GM19043 (cell line): ENCODE measurements around the gene ACOXL.
"Not testable (repeated sequence)": the region's sequence is repeated elsewhere in the genome, so short reads cannot be mapped to it uniquely, and the experiment has no call there.

Experiments used
- ATAC-seq: cut with Tn5 transposase; IDR thresholded peaks from one replicate; pipeline ENCODE4 v1.9.1; 2021; ENCODE audit warnings: low read depth; ENCODE audit not compliant: unreplicated experiment

ACOXL gene

DNA sequence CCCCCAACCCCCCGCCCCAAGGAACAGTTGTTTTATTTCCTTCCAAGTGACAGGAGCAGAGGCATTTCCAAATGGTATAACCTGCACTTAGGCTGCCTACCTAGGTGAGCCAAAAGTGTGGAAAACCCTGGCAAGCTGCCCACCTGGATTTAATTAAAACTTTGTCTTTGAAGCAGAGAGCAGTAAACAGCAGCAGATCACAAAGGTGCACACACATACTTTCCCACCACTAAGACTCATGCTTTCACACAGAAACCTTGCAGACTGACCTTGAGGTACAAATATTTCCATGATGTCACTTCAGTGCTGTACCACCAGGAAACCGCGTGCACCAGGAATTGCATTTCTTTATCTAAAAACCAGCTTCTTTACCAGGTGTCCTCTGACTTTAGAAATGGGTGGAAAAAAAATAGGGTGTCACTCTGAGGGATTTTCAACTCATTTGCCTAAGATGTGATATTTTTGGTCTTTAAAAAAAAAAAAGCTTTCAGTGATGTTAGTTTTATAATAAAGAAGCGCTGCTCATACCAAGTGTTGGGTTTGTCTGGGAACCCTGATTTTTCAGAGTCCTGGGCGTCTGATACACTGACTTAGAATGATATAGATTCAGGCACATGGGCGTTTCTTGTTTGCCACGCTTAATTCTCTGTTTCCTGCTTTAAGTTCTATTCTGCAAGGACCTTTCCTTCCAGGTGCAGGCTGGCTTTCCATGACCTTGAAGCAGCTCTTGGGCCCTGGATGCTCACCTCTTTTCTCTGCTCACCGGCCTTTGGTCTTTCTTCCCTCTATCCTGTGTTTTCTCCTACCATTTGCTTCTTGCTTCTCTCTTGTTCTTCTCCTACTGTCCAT lies 317.6 kb downstream of the ACOXL start:
- ATAC-seq, result peak; percentile 56

DNA sequence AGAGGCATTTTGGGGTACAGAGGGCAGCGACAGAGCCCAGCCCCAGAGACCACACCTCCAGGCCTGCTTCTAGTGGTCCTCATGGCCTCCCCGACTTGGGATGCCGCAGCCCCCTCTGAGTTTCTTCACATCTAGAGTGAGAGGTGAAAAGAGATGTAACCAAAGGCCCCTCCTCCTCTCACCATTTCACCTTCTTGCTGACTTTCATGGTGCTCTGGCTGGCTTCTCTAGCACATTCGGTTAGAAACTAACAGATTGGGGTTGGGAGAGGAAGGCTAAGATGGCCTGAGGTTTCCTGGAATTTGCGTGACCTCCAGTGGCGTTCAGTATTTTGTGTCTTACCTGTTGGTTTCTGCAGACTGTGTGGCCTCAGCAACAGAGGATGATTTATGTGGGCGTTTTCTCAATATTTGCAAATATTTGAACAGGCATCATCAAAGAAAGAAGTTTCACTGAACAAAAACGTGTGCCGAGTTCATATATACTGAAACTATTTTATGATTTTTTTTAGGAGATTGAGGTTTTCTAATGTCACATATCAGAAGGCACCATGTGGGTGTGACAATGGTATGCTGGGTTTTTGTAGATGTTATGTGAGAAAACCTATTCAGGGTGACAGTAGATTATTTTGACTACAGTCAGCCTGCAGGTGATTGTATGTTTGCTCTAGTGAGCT lies 318.5 kb downstream of the ACOXL start:
- ATAC-seq, result no peak

DNA sequence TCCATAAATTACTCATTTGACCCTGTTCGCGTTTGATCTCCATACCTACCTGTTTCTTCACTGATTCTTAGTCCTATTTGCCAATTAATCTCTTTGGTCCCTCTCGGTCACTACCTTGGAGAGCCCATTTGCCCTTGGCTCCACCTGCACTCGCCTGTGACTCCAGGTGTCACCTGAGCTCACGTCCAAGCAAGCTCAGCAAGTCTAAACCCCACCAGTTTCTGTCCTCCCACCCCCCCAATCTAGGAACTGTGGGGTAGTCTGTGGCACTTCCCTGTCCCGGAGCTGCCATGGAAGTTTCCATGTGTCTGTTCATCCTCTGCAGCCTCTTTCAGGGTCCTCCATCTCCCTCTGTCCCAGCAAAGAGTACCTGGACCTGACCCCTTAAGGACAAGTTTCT lies 320.2 kb downstream of the ACOXL start:
- no peak for ATAC-seq

DNA sequence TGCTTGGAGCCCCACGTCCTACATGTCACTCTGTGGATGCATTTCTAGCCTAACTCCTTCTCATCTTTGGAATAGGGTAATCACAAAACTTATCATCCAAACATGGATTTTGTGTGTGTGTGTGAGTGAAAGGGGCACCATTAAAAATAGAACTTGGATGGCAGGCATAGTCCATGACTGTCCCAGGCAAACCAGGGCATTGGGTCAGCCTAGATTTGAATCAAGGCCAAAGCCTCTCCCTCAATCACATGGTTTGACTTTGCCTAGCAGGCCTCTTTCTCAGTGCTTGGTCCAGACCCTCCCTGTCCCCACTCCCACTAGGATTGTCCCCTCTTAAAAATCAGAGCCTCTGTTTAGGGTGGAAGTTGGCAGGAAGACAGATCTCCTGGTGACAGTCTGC lies 320.9 kb downstream of the ACOXL start:
- no peak for ATAC-seq

DNA sequence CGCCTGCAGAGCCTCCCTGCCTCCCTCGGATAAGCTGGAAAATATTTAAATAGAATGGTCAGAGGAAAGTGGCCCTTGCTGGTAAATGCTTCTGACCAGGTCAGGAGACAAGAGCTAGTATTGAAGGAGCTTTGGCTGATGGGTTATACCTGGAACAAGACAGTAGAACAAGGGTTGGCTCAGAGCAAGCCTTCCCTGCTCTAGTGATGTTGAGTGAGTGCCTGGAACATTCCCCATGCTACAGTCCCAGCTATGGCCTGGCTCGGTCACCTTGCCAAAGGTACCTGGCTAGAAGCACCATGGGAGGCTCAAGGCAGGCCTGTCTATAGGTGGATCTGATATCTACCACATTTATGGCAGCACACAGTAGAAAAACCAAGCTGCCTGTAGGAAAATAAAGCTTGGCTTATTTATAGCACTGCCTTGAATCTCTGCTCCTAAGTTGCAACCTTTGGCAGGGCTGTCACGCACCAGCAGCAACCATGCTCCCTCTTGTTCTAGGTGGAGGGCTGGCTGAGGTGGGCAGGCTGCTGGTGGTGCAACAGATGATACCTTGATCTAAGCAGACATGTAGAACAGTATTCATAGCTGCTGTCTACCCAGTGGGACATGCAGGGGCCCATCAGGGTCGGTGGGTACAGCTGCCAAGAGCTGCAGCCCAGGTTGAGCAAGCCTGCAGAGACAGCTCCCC lies 321.6 kb downstream of the ACOXL start:
- no peak for ATAC-seq

DNA sequence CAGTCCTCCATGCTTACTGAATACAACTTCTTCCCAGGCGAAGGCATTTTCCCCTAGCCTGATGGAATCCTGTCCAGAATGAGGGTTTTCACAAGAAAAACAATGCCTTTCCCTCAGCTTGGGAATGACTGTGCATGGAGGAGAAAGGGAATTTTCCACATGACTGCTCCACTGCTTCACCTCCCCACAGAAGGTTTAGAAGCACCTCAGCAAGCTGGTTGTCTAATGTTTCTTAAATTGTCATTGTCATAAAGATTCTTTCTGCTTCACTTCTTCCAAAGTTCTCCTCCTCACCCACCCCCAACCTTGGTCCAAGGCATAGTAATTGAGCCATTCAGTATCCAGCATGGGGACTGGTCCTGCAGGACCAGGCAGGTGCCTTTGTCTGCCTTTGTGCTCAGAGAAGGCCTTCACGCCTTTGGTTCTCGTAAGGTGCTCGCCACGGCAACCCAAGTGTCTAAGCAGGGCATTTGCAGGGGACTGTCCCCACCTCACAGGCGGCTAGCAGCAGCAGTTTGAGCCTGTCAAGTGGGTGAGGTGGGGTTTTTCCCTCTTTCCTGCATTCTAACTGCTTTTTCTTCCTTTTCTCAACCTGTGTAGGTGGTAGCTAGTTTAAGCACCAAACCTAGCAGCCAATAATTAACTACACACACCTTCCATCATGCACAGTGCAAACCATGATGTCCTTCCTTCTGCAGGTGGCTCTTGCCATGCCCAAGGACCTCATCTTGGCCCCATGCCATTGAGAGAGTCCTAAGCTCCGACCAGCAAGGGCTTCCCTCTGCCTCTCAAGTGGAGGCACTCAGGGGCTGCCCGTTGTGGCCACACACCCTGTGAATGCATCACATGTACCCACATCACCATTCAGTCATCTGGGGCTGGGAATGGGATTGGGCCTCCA lies 322.7 kb downstream of the ACOXL start:
- ATAC-seq, result peak; percentile 78

DNA sequence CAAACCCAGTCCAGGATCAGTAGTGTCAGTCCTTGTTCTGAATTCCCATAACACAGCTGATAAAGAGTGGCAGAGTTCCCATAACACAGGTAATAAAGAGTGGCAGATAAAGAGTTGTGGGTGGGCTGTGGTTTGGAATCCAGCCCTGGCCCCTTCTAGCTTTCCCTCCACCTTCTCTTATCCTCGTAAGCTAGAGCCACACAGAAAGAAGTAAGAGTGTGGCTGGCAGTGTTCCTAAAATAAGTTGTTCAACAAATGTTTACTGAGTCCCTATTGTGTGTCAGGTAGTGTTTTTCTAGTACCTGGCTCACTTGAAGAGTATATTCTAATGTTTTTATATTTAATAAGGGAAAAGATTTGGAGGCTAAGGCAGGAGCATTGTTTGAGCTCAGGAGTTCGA lies 323.4 kb downstream of the ACOXL start:
- no peak for ATAC-seq

DNA sequence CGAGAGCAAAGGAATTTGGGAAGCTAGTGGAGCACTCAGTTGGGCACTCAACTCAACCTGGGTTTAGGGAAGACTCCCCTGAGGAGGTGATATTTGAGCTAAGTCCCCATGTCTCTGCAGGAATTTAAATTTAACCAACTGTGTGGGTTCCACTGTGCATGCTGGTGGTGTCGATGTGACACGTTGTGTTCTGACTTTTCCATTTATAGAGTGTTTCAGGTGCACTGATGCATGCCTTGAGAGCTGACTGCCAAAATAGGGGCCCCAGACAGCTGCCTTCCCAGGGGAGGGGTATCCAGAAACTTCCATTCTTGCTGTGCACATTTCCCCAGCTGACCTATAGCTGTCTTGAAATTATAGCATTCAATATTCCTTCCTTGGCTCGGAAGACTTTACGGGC lies 324.7 kb downstream of the ACOXL start:
- no peak for ATAC-seq

DNA sequence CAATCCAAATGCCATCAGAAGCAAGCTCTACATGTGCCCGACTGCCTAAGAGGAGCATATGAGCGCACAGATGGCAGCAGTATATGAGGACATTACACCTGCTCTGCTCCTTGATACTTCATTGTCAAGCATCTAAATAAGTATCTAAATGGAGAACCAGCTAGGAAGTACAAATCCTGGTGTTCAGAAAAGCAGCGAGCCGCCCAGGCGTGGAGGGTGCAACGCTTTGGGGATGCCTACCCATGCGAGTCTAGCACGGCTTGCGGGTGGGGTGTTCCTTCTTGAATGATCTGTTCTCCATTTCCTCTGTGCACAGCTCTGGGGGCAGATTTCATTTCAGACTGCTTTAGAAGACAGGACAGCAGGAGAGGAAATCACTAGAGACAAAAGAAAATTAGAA lies 325.3 kb downstream of the ACOXL start:
- ATAC-seq, result no peak

DNA sequence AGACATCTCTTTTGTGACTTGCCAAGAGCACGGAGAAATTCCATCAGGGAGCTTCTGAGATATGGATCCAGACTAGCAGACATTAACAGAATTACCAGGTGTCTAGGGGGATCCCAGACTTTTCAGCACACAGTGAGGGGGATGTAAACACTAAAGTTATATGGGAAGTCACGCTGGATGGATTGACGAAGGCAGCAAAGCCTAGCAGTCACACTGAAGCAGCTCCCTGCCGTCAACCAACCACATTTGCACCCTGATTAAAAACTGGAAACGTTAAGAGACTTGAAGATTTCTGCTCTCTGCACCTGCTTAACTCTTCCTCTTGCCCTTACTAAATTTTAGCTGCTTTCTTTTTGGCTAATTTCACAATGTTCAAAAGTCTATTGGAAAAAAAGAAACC lies 325.9 kb downstream of the ACOXL start:
- ATAC-seq, result no peak

DNA sequence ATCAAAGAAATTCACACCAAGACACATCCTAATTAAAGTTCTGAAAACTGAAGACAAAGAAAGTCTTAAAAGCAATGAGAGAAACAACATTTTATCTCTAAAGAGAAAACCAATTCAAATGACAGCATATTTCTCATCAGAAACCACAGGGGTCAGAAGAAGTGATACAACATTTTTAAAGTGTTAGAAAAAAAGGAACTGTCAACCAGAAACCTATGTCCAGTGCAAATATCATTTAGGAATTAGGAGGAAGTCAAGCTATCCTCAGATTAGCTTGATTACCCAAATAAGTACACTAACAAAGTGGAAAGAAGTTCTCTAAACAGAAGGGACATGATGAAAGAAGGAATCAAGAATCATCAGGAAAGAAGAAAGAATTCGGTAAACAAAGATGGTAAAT lies 328.8 kb downstream of the ACOXL start:
- no peak for ATAC-seq

DNA sequence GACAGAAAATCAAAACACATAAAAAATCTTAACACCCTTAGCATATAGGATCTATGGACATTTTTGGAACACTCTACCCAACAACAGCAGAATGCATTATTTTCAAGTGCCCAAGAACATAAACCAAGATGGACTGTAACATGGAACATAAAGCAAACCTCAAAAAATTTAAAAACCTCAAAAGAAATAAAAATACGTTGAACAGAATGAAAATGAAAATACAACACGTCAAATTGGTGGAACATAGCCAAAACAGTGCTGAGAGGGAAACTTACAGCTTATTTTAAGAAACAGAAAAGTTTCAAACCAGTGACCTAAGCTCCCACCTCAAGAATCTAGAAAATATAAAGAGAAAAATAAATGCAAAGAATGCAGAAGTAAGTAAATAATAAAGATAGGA lies 330.0 kb downstream of the ACOXL start:
- ATAC-seq, result no peak

DNA sequence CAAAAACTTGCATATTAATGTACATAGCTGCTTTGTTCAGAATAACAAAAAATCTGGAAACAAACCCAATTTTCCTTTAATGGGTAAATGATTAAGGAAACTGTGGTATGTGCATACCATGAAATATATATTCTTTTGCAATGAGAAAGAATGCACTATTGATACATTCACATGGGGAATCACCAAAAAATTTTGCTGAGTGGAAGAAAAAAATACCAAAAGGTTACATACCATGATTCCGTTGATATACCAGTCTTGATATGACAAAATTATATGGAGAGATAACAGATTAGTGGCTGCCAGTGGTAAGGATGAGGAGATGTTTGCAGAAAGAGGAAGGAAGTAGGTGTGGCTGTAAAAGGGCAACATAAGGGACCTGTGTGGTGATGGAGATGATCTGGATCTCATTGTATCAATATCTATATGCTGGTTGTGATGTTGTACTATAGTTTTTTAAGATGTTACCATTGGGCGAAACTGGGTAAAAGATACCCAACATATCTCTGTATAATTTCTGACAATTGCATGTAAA lies 333.8 kb downstream of the ACOXL start:
- ATAC-seq, result no peak

DNA sequence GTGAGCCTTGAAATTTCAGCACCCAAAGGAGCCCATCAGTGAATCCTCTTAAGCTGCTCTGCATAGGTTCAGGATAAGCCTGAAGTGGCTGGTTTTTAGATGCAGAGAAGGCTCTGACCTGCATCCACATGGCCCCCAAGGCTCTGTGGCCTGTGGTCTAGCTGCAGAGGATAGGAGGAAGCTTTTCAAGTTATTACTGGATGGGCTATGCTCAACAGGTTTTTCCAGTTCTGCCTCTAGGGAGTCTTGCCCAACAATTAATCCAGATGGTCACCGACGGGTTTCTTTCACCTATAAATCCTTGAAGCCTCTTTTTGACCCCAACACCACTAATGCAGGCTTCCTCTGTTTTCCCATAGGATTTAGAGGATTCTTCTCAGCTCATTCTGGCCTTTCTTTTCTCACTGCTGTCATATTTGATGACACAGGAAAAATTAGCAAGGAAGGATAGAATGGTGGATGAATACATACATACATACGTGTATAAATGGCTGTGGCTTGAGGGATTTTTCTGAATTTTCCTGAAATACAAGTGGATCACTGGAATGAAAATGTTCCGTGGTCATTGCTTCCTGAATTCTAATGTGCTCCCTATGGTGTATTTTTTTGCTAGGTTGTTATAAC lies 336.2 kb downstream of the ACOXL start:
- ATAC-seq, result no peak

DNA sequence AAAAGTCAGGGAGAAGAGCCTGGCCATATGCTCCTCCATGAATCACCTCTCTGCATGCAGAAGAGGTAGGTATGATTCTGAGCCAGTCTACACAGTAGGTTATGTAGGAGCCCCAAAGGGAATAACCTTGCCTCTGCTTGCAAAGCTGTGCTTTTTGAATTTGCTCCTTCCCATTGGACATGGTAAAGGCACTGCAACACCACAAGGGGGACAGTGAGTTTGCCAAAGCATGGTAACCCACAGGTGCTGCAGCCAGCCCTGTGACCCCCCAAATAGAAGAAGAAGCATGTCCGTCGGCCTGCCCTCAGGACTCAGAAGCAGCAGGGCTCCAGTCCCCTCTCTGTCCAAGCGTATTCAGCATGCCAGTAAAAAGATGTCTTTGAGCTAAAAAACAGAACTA lies 337.3 kb downstream of the ACOXL start:
- ATAC-seq, result no peak

DNA sequence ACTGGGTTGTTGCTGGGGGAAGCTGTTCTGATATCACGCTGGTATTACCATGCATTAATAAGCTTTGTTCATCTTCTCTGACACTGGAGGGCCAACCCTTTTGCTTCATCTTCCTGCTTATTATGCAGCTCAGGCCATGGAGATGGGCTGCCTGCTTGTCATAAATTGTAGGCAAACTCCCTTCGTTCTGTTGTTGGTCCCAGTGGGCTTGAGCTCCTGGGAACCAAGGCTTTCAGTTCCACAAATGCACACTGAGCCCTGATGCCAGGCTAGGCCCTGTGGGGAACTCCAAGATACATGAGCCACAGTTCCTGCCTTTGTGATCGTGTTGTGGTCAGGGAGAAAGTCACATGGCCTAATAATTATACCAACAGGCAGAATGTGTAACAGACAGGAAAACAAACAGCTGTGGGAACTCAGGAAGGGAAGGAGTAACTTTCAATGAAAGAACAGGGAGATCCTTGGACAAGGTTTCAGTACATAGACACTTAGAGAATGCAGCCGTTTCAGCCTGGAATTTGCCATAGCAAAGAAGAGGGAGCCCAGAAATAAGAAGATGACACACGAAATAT lies 339.3 kb downstream of the ACOXL start:
- no peak for ATAC-seq

DNA sequence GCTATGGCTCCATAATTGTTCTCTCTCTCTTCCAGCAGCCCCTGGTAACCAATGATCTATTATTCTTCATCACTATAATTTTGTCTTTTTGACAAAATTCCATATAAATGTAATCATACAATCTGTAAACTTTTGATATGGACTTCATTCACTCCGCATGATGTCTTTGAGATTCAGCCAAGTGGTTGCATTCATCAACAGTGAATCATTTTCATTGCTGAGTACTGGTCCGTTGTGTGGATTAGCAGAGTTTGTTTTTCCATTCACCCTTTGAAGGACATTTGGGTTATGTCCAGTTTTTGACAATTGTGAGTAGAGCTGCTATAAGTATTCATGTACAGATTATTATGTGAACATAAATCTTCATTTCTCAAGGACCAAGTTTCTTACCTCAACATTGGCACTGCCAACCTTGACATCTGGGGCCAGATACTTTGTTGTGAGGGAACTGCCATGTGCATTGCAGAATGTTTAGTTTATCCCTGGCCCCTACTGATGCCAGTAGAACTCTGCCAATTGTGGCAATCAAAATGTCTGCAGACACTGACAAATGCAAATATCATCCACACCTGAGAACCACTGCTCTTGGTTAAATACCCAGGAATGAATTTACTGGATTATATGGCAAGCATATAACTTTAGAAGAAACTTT lies 340.0 kb downstream of the ACOXL start:
- no peak for ATAC-seq

DNA sequence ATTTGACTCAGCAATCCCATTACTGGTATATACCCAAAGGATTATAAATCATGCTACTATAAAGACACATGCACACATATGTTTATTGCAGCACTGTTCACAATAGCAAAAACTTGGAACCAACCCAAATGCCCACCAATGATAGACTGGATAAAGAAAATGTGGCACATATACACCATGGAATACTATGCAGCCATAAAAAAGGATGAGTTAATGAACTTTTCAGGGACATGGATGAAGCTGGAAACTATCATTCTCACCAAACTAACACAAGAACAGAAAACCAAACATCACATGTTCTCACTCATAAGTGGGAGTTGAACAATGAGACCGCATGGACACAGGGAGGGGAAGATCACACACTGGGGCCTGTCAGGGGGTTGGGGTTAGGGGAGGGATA lies 350.3 kb downstream of the ACOXL start:
- ATAC-seq, result not testable (repeated sequence)

DNA sequence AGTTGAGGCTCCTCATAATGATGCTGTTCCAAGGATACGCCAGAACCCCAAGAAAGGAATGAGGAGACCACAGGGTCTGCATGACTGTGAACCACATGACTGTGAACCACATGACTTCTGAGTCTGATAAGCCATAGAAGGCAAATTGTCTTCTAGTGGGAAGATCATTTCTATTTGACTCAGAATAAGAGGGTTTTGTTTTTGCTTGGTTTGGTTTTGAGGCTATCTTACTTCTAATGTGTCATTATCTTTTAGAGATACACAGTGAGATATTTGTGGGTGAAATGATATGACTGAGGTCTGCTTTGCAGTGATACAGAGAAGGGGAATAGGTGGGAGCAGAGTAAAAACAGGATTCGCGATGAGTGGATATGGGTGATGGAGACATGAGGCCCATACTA lies 359.4 kb downstream of the ACOXL start:
- ATAC-seq, result no peak
